Vagina (tissue), 2 donors: ENCODE data around the gene CPNE8. TPM values are rescaled to one million over a fixed set of nuclear protein-coding genes. Genes with fewer than 3 reads are reported as not detected.

Experiments
- DNase-seq, 2 donors: peaks; one replicate each; pipeline ENCODE4 v3.0.0-alpha.2; 2017; ENCODE audit errors: extremely low spot score in 2 of 2
- H3K27ac ChIP-seq: fragments of 200-600 bp; sonication (generic); one replicate; pipeline ENCODE4 v1.5.1; 2019
- H3K27me3 ChIP-seq: fragments of 200-600 bp; sonication (generic); one replicate; pipeline ENCODE4 v1.5.1; 2019
- H3K36me3 ChIP-seq, 2 donors: fragments of 200-600 bp; sonication (generic); one replicate each; pipeline ENCODE4 v1.5.1; 2017 to 2019
- H3K4me1 ChIP-seq: fragments of 200-600 bp; sonication (generic); one replicate; pipeline ENCODE4 v1.5.1; 2019
- H3K4me3 ChIP-seq, 2 donors: fragments of 200-600 bp; sonication (generic); 1 replicate in 1 of 2; 2 replicates in 1 of 2; pipeline ENCODE4 v1.5.1; 2016 to 2019
- H3K9me3 ChIP-seq: fragments of 200-600 bp; sonication (generic); one replicate; pipeline ENCODE4 v1.5.1; 2019
- POLR2A ChIP-seq, 2 donors: fragments of 450-650 bp; IDR thresholded peaks; one replicate each; pipeline ENCODE4 v1.6.1; 2017; ENCODE audit warnings: antibody characterized with exemption in 2 of 2, mild to moderate bottlenecking in 2 of 2, moderate library complexity in 2 of 2
- POLR2AphosphoS5 ChIP-seq, 2 donors: sonication (generic); formaldehyde crosslinking; IDR thresholded peaks; one replicate each; pipeline ENCODE4 v1.9.0; 2017; ENCODE audit warnings: antibody characterized with exemption in 2 of 2, mild to moderate bottlenecking in 2 of 2, low read depth in 1 of 2; ENCODE audit not compliant: insufficient read depth in 1 of 2
- intact Hi-C: fragments of 100-400 bp; cut with DNase I; formaldehyde crosslinking; loops from one replicate; pipeline ENCODE4 v1.15.1; 2023
- total RNA-seq: library from RNA; depleted of rRNA; stranded (reverse); fragments of >200 nt; gene quantifications from one replicate; pipeline ENCODE4 v1.2.3, GENCODE V29; 2016
- TF ChIP-seq, protein P1 (sequence below), 3 experiments: fragments of 450-650 bp in 2 of 3; fragments of 200-600 bp in 1 of 3; sonication (generic) in 1 of 3; IDR thresholded peaks; one replicate each; pipeline ENCODE4 v1.5.1; 2017 to 2019; ENCODE audit warnings: antibody characterized with exemption in 3 of 3, mild to moderate bottlenecking in 2 of 3, moderate library complexity in 2 of 3

Gene CPNE8
- total RNA-seq = 15.0 TPM

DNA sequence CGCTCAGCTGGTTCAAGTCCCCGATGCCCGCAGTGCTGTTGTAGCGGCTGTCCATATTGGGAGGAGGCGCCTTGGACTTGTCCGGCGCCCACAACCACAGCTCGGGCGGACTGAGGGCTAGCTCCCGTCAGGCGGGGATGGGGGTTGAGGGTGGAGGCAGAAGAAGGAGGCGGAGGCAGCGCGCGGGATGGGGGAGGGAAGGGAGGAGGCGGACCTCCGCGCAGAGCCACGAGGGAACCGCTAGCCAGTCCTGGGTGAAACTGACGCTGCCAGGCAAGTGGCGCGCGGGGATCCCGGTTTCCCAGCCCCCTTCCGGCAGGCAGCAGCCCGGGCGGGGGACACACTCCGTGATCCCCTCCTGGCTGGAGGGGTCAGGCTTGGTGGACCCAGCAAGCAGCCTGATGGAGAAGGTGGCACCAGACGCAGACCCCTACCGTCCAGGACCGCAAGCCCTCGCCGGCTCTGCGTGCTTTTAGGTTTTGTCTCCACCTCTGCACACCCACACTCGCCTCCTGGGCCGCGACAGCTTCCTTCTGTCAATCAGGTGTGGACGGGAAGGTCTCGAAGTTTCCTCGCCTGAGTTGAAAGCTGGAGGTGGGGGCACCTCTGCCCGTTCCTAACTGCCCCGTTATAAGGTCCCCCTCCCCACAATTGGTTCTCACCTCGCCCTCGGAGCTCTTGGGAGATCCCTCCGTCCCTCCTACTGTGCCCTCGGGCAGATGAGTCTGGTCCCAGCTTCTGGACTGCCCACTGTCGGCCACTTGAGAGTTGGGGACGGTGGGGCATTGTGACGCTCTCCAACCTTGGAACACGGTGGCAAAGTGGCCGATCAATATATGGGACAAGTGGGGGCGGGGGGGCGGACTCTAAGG, at the start of gene CPNE8:
CPNE8 (minus strand) TSS at position 112 of the 872 bp plus-strand sequence; CDS start at position 55, 57 bp downstream.
- no peaks in the 10 kb centered on the region for H3K27me3 ChIP-seq
- peak within 1 kb of the TSS; percentile 96 for H3K27ac ChIP-seq
- H3K9me3 ChIP-seq = no peaks in the 10 kb centered on the region
- peaks cover 22% of the 10 kb centered on the region for H3K4me1 ChIP-seq
- no peak for DNase-seq
- peak in 1 of 2 donors; percentile 50 for TF ChIP-seq POLR2A (IDR thresholded peaks at IDR 0.05)
- TF ChIP-seq POLR2AphosphoS5 (IDR thresholded peaks at IDR 0.05; ENCODE audit: insufficient read depth in 1 of 2, low read depth in 1 of 2) = peak in 1 of 2 donors; percentile 96
- TF ChIP-seq, protein P1, sequence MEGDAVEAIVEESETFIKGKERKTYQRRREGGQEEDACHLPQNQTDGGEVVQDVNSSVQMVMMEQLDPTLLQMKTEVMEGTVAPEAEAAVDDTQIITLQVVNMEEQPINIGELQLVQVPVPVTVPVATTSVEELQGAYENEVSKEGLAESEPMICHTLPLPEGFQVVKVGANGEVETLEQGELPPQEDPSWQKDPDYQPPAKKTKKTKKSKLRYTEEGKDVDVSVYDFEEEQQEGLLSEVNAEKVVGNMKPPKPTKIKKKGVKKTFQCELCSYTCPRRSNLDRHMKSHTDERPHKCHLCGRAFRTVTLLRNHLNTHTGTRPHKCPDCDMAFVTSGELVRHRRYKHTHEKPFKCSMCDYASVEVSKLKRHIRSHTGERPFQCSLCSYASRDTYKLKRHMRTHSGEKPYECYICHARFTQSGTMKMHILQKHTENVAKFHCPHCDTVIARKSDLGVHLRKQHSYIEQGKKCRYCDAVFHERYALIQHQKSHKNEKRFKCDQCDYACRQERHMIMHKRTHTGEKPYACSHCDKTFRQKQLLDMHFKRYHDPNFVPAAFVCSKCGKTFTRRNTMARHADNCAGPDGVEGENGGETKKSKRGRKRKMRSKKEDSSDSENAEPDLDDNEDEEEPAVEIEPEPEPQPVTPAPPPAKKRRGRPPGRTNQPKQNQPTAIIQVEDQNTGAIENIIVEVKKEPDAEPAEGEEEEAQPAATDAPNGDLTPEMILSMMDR (IDR thresholded peaks at IDR 0.05) = no peak
- intact Hi-C loops = no loop called here
- H3K36me3 ChIP-seq = no peaks in the 10 kb centered on the region
- peak within 1 kb of the TSS; percentile 66 to 80 for H3K4me3 ChIP-seq

DNA sequence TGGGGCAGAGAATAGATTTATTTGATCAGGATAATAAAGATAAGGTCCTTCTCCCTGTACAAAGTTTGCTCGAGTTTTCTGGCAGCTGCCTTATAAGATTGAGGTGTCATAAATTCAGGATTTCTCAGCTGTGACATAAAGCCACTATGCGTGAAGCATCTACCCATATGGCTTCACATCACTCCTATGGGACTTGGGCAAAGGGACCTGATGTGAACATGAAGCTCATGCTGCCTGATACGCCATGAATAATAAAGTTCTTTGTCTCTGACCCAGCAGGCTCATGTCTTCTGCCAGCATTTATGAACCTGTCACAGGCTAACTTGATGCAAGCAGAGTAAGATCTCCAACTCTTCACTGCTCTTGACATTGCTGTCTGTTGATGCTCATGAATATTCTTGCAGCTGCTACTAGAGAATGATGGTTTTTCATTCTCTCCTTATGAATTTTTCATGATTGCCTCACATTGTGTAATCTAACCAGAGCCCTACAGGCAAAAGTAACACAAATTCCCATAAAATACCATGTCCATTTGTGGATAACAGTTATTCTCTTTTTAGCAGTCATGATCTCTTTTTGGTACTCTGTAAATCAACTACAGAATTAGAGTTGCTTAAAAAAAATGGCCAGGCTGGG, 49.0 kb upstream of the CPNE8 start:
- H3K27me3 ChIP-seq = no peaks in the 10 kb centered on the region
- H3K9me3 ChIP-seq = no peaks in the 10 kb centered on the region
- no peak overlapping the region for H3K4me3 ChIP-seq
- no peaks in the 10 kb centered on the region for H3K4me1 ChIP-seq
- DNase-seq = no peak
- TF ChIP-seq POLR2A (IDR thresholded peaks at IDR 0.05) (no peak), POLR2AphosphoS5 (IDR thresholded peaks at IDR 0.05; ENCODE audit: insufficient read depth in 1 of 2, low read depth in 1 of 2) (no peak)
- TF ChIP-seq, protein P1 (IDR thresholded peaks at IDR 0.05) = no peak
- intact Hi-C loops = no loop called here
- H3K36me3 ChIP-seq = no peaks in the 10 kb centered on the region
- H3K27ac ChIP-seq = no peak overlapping the region

DNA sequence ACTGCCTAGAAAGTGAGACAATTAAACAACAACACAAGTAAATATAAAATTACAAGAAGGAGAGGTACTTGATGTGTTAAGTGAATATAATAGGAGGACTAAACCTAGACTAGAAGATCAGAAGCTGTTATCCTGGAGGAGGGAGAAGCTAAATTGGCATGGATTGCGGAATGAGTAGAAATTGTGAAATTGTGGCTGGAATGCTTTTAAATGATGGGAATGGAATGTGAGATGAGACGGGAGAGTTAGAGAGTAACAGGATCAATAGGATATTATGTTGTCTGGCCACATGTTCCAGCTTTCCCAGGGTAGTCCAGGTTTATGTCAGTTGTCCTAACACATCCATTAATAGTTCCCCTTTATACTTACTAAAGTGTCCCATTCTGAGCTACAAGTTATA, 44.0 kb upstream of the CPNE8 start:
- intact Hi-C loops = no loop called here
- Histone ChIP-seq H3K9me3 (no peaks in the 10 kb centered on the region), H3K4me3 (no peak overlapping the region), H3K27ac (no peak overlapping the region), H3K27me3 (no peaks in the 10 kb centered on the region), H3K4me1 (no peaks in the 10 kb centered on the region), H3K36me3 (no peaks in the 10 kb centered on the region)
- TF ChIP-seq POLR2A (IDR thresholded peaks at IDR 0.05) (no peak), POLR2AphosphoS5 (IDR thresholded peaks at IDR 0.05; ENCODE audit: insufficient read depth in 1 of 2, low read depth in 1 of 2) (no peak)
- TF ChIP-seq, protein P1 (IDR thresholded peaks at IDR 0.05) = no peak
- DNase-seq = no peak

DNA sequence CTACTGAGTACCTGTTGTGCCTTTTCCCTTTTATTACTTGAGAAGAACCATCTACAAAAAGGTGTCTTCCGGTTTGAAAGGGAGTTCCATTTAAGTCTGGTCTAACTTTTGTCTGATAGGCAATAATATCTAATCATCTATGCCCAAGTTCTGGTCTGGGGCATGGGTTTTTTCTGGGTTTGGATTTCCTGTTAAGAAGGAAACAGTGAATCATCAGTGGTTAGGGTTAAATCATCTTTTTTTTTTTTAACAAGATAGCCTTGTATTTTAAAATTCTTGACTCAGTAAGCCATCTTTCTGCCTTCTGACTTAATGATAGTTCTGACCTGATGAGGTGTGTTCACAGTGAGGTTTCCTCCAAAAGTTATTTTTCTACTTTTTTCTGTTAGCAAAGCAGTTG, 29.3 kb upstream of the CPNE8 start:
- no peaks in the 10 kb centered on the region for H3K4me1 ChIP-seq
- intact Hi-C loops = no loop called here

More for the DNA sequence above, 29.3 kb upstream of the CPNE8 start:
- H3K27ac ChIP-seq = no peak overlapping the region
- no peaks in the 10 kb centered on the region for H3K9me3 ChIP-seq
- no peak for TF ChIP-seq POLR2A (IDR thresholded peaks at IDR 0.05)
- TF ChIP-seq, protein P1 (IDR thresholded peaks at IDR 0.05) = no peak
- H3K27me3 ChIP-seq = no peaks in the 10 kb centered on the region
- no peak for DNase-seq
- no peaks in the 10 kb centered on the region for H3K36me3 ChIP-seq
- no peak overlapping the region for H3K4me3 ChIP-seq
